Panc1 (cell line): ENCODE data around the gene SLC22A15. TPM values are rescaled to one million over a fixed set of nuclear protein-coding genes. Genes with fewer than 3 reads are reported as not detected.

Experiments
- ATAC-seq: fragments of 200-7000 bp; cut with Tn5 transposase; 2 replicates; pipeline ENCODE4 v1.9.1; 2020; ENCODE audit warnings: mild to moderate bottlenecking, moderate library complexity
- BruUV-seq: library from RNA; stranded (reverse); fragments of 400-500 nt; replicated peaks from 2 replicates; lab custom pipeline; 2021; lab: Mats Ljungman, UMichigan
- CTCF ChIA-PET: fragments of 300-600 bp; sonication (Branson Sonifier 250); formaldehyde crosslinking; loops from one replicate; lab custom pipeline; 2022; ENCODE audit warnings: antibody characterized with exemption; lab: Charles Lee
- POLR2A ChIA-PET: fragments of 300-600 bp; sonication (Branson Sonifier 250); formaldehyde crosslinking; loops from one replicate; lab custom pipeline; 2022; ENCODE audit warnings: antibody characterized with exemption; lab: Charles Lee
- DNase-seq: peaks from one replicate; pipeline ENCODE4 v3.0.0-alpha.2; 2010; ENCODE audit warnings: low read depth, low spot score
- H3K27ac ChIP-seq: 2 replicates; pipeline ENCODE4 v1.5.1; 2011; ENCODE audit warnings: mild to moderate bottlenecking, low read length, inconsistent platforms
- H3K27me3 ChIP-seq: fragments of 200-500 bp; sonication (Bioruptor generic); 2 replicates; pipeline ENCODE4 v1.6.0; 2014; ENCODE audit warnings: low read length, inconsistent platforms; ENCODE audit not compliant: control insufficient read depth, insufficient read depth
- H3K36me3 ChIP-seq: fragments of 200-500 bp; sonication (Bioruptor generic); 2 replicates; pipeline ENCODE4 v1.5.1; 2014; ENCODE audit warnings: inconsistent platforms, mild to moderate bottlenecking, low read length, moderate library complexity; ENCODE audit not compliant: control insufficient read depth, insufficient read depth
- H3K4me1 ChIP-seq: 2 replicates; pipeline ENCODE4 v1.5.1; 2011; ENCODE audit warnings: inconsistent platforms, mild to moderate bottlenecking, low read length, moderate library complexity; ENCODE audit not compliant: control insufficient read depth, insufficient read depth
- H3K4me3 ChIP-seq, 2 experiments: 2 replicates each; pipeline ENCODE4 v1.5.1; 2011 to 2012; ENCODE audit warnings: low read depth in 2 of 2, low read length in 2 of 2, mild to moderate bottlenecking in 2 of 2, inconsistent platforms in 1 of 2, moderate library complexity in 1 of 2
- H3K9me3 ChIP-seq: fragments of 200-500 bp; sonication (Bioruptor generic); 2 replicates; pipeline ENCODE4 v1.5.1; 2014; ENCODE audit warnings: low read depth, mild to moderate bottlenecking, inconsistent platforms, low read length, moderate library complexity; ENCODE audit not compliant: control insufficient read depth, insufficient read depth
- CTCF ChIP-seq: fragments of 450-650 bp; IDR thresholded peaks from 2 replicates; pipeline ENCODE4 v1.5.1; 2017; ENCODE audit warnings: mild to moderate bottlenecking
- POLR2AphosphoS5 ChIP-seq: IDR thresholded peaks from 2 replicates; pipeline ENCODE4 v1.6.1; 2012; ENCODE audit warnings: mild to moderate bottlenecking, low read depth, low read length, moderate library complexity
- REST ChIP-seq, 2 experiments: IDR thresholded peaks; 2 replicates each; pipeline ENCODE4 v1.6.1; 2011 to 2012; ENCODE audit warnings: low read depth in 2 of 2, control low read depth in 1 of 2, low read length in 1 of 2, mild to moderate bottlenecking in 1 of 2, moderate library complexity in 1 of 2; ENCODE audit not compliant: insufficient read depth in 1 of 2
- SIN3A ChIP-seq: IDR thresholded peaks from 2 replicates; pipeline ENCODE4 v1.6.1; 2012; ENCODE audit warnings: low read depth, mild to moderate bottlenecking, low read length, moderate library complexity, borderline replicate concordance; ENCODE audit not compliant: insufficient read depth
- TCF7L2 ChIP-seq: IDR thresholded peaks from 2 replicates; pipeline ENCODE4 v1.6.1; 2011; ENCODE audit warnings: mild to moderate bottlenecking, low read depth, low read length, inconsistent platforms
- in situ Hi-C: cut with HindIII; loops from 2 replicates; pipeline ENCODE4 v1.10.0; 2016; ENCODE audit warnings: low sequenced_read_pairs, low pct_unique_long_range_greater_than_20kb
- intact Hi-C: fragments of 100-400 bp; cut with micrococcal nuclease; formaldehyde crosslinking; loops from one replicate; pipeline ENCODE4 v1.10.0; 2022; ENCODE audit not compliant: unreplicated experiment
- total RNA-seq: library from RNA; stranded (reverse); gene quantifications from one replicate; pipeline ENCODE4 v1.2.1, GENCODE V29; 2021; ENCODE audit not compliant: unreplicated experiment

Gene SLC22A15
- total RNA-seq, 1 experiment from 2014 or later: 0.21 TPM

GRCh38 chr1:115975569-115976061 is 698 bp upstream of the SLC22A15 start:
- in situ Hi-C loops: no loop called here
- DNase-seq (no peak), ATAC-seq (no peak)
- Histone ChIP-seq H3K9me3 (no peaks in the 10 kb centered on the region), H3K27ac (no peak overlapping the region), H3K27me3 (peaks cover 4% of the 10 kb centered on the region), H3K4me1 (no peaks in the 10 kb centered on the region), H3K4me3 (peak overlapping the region; percentile 43 to 53), H3K36me3 (no peaks in the 10 kb centered on the region)
- no peak for TF ChIP-seq CTCF
- TF ChIP-seq POLR2AphosphoS5: no peak
- no TSS peak for BruUV-seq
- ChIA-PET CTCF (no interaction called here), POLR2A (no interaction called here)
- intact Hi-C loops: no loop called here

DNA sequence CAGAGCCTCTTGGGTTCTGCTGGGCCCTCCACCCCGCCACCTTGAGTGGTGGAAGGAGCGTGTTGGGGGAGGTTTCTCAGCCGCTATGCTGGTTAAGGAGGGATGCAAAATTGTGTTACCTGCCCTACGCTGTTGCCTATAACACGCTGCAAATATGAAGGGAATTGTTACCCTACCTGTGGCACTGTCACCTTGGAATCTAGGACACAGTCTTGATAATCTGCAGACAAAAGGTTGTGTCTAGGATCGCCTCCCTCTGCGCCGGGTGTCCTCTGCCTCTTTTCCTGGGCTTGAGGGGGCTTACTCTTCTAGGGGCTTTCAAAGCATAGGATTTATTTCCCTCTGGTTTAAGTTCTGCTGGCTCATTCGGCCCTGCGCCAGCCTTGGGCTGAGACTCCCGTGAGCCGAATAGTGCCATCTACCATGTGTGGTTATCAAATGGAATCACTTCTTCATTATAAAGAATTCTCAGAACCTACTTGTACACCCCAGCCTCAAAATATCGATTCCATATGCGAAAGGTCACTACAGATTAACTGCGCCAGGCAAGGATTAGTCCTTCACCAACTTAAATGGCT is 697 bp downstream of the SLC22A15 start:
- no peaks in the 10 kb centered on the region for H3K9me3 ChIP-seq
- H3K4me1 ChIP-seq: no peaks in the 10 kb centered on the region
- TF ChIP-seq REST (IDR thresholded peaks at IDR 0.05; ENCODE audit: insufficient read depth in 1 of 2, low read depth in 2 of 2, low read length in 1 of 2) (no peak), CTCF (no peak), SIN3A (no peak), POLR2AphosphoS5 (no peak), TCF7L2 (no peak)
- H3K27ac ChIP-seq: no peak overlapping the region
- peak overlapping the region; percentile 9 to 43; a peak in 3 of 4 replicates for H3K4me3 ChIP-seq
- ATAC-seq (no peak), DNase-seq (no peak)
- BruUV-seq: no TSS peak
- peaks cover 4% of the 10 kb centered on the region for H3K27me3 ChIP-seq
- H3K36me3 ChIP-seq: no peaks in the 10 kb centered on the region
- POLR2A ChIA-PET: no interaction called here
- intact Hi-C loops (no loop called here), in situ Hi-C loops (no loop called here)
- CTCF ChIA-PET: no interaction called here
